ENCODE data around the gene AUNIP.
A peak's percentile ranks its signal among the peaks of the same experiment; 100 is the strongest.

AUNIP gene

GRCh38 chr1:25890239-25891034 is 31.2 kb upstream of the AUNIP start:
- Histone ChIP-seq H3K9me3 (ENCODE audit: control insufficient read depth, insufficient read depth, low read depth, low read length) (no peaks in the 10 kb centered on the region), H3K36me3 (ENCODE audit: control insufficient read depth in 2 of 2, insufficient read depth in 1 of 2, low read length in 2 of 2) (peaks cover 0 to 15% of the 10 kb centered on the region in 2 experiments; a peak in 2 of 3 replicates), H3K4me1 (ENCODE audit: control insufficient read depth, insufficient read depth, low read length) (no peaks in the 10 kb centered on the region), H3K27ac (ENCODE audit: extremely low read depth, low read depth, low read length) (no peak overlapping the region), H3K4me3 (ENCODE audit: low read depth, low read length) (no peak overlapping the region)
- ChIA-PET CTCF (interaction anchor here (0.6 to 3.3 kb wide), 6 partner anchors 11 to 233 kb away, joined by 3 to 13 read pairs (median 4); partner anchors contain the start of gene PAFAH2), POLR2A (no interaction called here)
- no peak for TF ChIP-seq ZNF184 (tag by site-specific recombination; IDR thresholded peaks at IDR 0.05)
- no peak for TF ChIP-seq ZNF518A (tag by site-specific recombination; conservative IDR thresholded peaks at IDR 0.05; ENCODE audit: low read depth)
- no peak for TF ChIP-seq MEIS1 (CRISPR knock-in tag; IDR thresholded peaks at IDR 0.05; ENCODE audit: borderline replicate concordance)
- no peak for TF ChIP-seq ZNF747 (tag by site-specific recombination; IDR thresholded peaks at IDR 0.05)
- TF ChIP-seq PBX3 (CRISPR knock-in tag; IDR thresholded peaks at IDR 0.05), result no peak

- TF ChIP-seq CTCF (tag by site-specific recombination; IDR thresholded peaks at IDR 0.05), result peak; percentile 35; the same call in 1 of the 2 replicates
- peak; percentile 26; the same call in 1 of the 2 replicates for TF ChIP-seq GLIS1 (tag by site-specific recombination; IDR thresholded peaks at IDR 0.05)
- peak; percentile 33; the same call in 1 of the 2 replicates for TF ChIP-seq ZBTB20 (tag by site-specific recombination; IDR thresholded peaks at IDR 0.05)
- TF ChIP-seq ZNF610 (tag by site-specific recombination; IDR thresholded peaks at IDR 0.05; ENCODE audit: borderline replicate concordance), result no peak
- no peak for TF ChIP-seq ZNF664 (tag by site-specific recombination; IDR thresholded peaks at IDR 0.05)
- 0 out of 2 replicates have a peak, but pooled peaks have one; percentile 17 for TF ChIP-seq HIC1 (tag by site-specific recombination; IDR thresholded peaks at IDR 0.05)
- TF ChIP-seq PATZ1 (tag by site-specific recombination; IDR thresholded peaks at IDR 0.05), result 0 out of 2 replicates have a peak, but pooled peaks have one; percentile 34
- 0 out of 2 replicates have a peak, but pooled peaks have one; percentile 18 for TF ChIP-seq KLF1 (tag by site-specific recombination; IDR thresholded peaks at IDR 0.05)
- 0 out of 2 replicates have a peak, but pooled peaks have one; percentile 28 for TF ChIP-seq ZNF692 (tag by site-specific recombination; IDR thresholded peaks at IDR 0.05)
- peak; percentile 62 for TF ChIP-seq ZIC2 (tag by site-specific recombination; IDR thresholded peaks at IDR 0.05)
- TF ChIP-seq GLI4 (tag by site-specific recombination; IDR thresholded peaks at IDR 0.05), result no peak
- CTCF ChIA-PET, result interaction anchor here (0.7 to 1.5 kb wide), 3 partner anchors 10 to 69 kb away, joined by 3 to 4 read pairs (median 4); no protein-coding TSS in a partner anchor
- H3K4me1 ChIP-seq (ENCODE audit: control insufficient read depth, insufficient read depth, low read length), result no peaks in the 10 kb centered on the region
- no peak overlapping the region for H3K27ac ChIP-seq (ENCODE audit: extremely low read depth, low read depth, low read length)
- no peaks in the 10 kb centered on the region for H3K9me3 ChIP-seq (ENCODE audit: control insufficient read depth, insufficient read depth, low read depth, low read length)
- no peak overlapping the region for H3K4me3 ChIP-seq (ENCODE audit: low read depth, low read length)
- peaks cover 0 to 13% of the 10 kb centered on the region in 2 experiments; a peak in 2 of 3 replicates for H3K36me3 ChIP-seq (ENCODE audit: control insufficient read depth in 2 of 2, insufficient read depth in 1 of 2, low read length in 2 of 2)
- POLR2A ChIA-PET, result no interaction called here
Observed at GRCh38 chr1:25889470-25889869, 30.2 kb upstream of the AUNIP start.
